RPMI7951 (cell line): Measurements from ENCODE around the gene SHISA7. TPM values are rescaled to one million over a fixed set of nuclear protein-coding genes. Genes with fewer than 3 reads are reported as not detected.

Experiments used
- DNase-seq: peaks from one replicate; pipeline ENCODE4 v3.0.0-alpha.2; 2012; ENCODE audit warnings: low read depth
- total RNA-seq: library from RNA; depleted of rRNA; stranded (reverse); fragments of >200 nt; shearing (Covaris generic); gene quantifications from 2 replicates; pipeline ENCODE4 v1.2.3, GENCODE V29; 2014; rRNA removed

Gene SHISA7
- 0.12 TPM in 1 of 2 replicates, not detected in the other for total RNA-seq

- no peak for DNase-seq
Measured at GRCh38 chr19:55443045-55443823, at the start of gene SHISA7. Gene SHISA7 (minus strand): TSS chr19:55443300. CDS start chr19:55442863, 437 bp downstream.

GRCh38 chr19:55492362-55492944, 49.4 kb upstream of the SHISA7 start:
- DNase-seq, result no peak

GRCh38 chr19:55491546-55492360, 48.7 kb upstream of the SHISA7 start:
- DNase-seq, result no peak

- DNase-seq, result no peak
Measured at GRCh38 chr19:55490478-55491432, 47.7 kb upstream of the SHISA7 start.

GRCh38 chr19:55489711-55490477, 46.8 kb upstream of the SHISA7 start:
- DNase-seq, result no peak

- DNase-seq, result no peak
Measured at GRCh38 chr19:55488986-55489710, 46.0 kb upstream of the SHISA7 start.

GRCh38 chr19:55487924-55488687, 45.0 kb upstream of the SHISA7 start, which contains the start of gene SSC5D:
Gene SSC5D (plus strand): TSS chr19:55488436. CDS start chr19:55488590, 154 bp downstream.
- DNase-seq, result peak; percentile 77

GRCh38 chr19:55486971-55487923, 44.1 kb upstream of the SHISA7 start:
- DNase-seq, result peak; percentile 99

- DNase-seq, result peak; percentile 64
Measured at GRCh38 chr19:55486043-55486970, 43.2 kb upstream of the SHISA7 start.

GRCh38 chr19:55485439-55486011, 42.4 kb upstream of the SHISA7 start:
- DNase-seq, result no peak

- DNase-seq, result peak; percentile 68
Measured at GRCh38 chr19:55484593-55485438, 41.7 kb upstream of the SHISA7 start, which contains the start of gene NAT14. Gene NAT14 (plus strand): TSS chr19:55485188. CDS start chr19:55485709, 521 bp downstream.

GRCh38 chr19:55483706-55484592, 40.8 kb upstream of the SHISA7 start:
- no peak for DNase-seq

- no peak for DNase-seq
Measured at GRCh38 chr19:55482967-55483705, 40.0 kb upstream of the SHISA7 start.
